OCI-LY7 (cell line): ENCODE data around the gene EPHA5. TPM values are rescaled to one million over a fixed set of nuclear protein-coding genes. Genes with fewer than 3 reads are reported as not detected.

Source experiments
- BruUV-seq: library from RNA; stranded (reverse); fragments of 400-500 nt; replicated peaks from 2 replicates; lab custom pipeline; 2021; lab: Mats Ljungman, UMichigan
- CTCF ChIA-PET: fragments of 300-600 bp; sonication (Branson Sonifier 250); formaldehyde crosslinking; loops from one replicate; lab custom pipeline; 2022; ENCODE audit warnings: antibody characterized with exemption; ENCODE audit not compliant: unreplicated experiment; lab: Charles Lee
- POLR2A ChIA-PET: fragments of 300-600 bp; sonication (Branson Sonifier 250); formaldehyde crosslinking; loops from one replicate; lab custom pipeline; 2022; ENCODE audit warnings: antibody characterized with exemption; lab: Charles Lee
- DNase-seq: peaks from one replicate; pipeline ENCODE4 v3.0.0-alpha.2; 2015; ENCODE audit warnings: low spot score
- H2AFZ ChIP-seq: fragments of 200-600 bp; sonication (generic), shearing (Covaris generic); 2 replicates; pipeline ENCODE4 v1.6.1; 2014; ENCODE audit warnings: mild to moderate bottlenecking, antibody characterized with exemption, low read length, moderate library complexity
- H3K27ac ChIP-seq: fragments of 200-600 bp; sonication (generic); 2 replicates; pipeline ENCODE4 v1.5.1; 2014; ENCODE audit warnings: mixed run types, low read depth, mild to moderate bottlenecking, moderate library complexity, low read length, inconsistent platforms; ENCODE audit not compliant: poor library complexity, severe bottlenecking
- H3K36me3 ChIP-seq: fragments of 200-600 bp; sonication (generic); 2 replicates; pipeline ENCODE4 v1.6.1; 2014; ENCODE audit warnings: mild to moderate bottlenecking, antibody characterized with exemption, low read length, moderate library complexity, mixed read lengths; ENCODE audit not compliant: insufficient read depth
- H3K4me1 ChIP-seq: fragments of 200-600 bp; sonication (generic); 2 replicates; pipeline ENCODE4 v1.5.1; 2014; ENCODE audit warnings: mild to moderate bottlenecking, low read length; ENCODE audit not compliant: insufficient read depth, poor library complexity, severe bottlenecking
- H3K4me2 ChIP-seq: fragments of 200-600 bp; sonication (generic); 2 replicates; pipeline ENCODE4 v1.6.1; 2014; ENCODE audit warnings: mild to moderate bottlenecking, low read length
- H3K4me3 ChIP-seq: fragments of 200-600 bp; sonication (generic); 2 replicates; pipeline ENCODE4 v1.5.1; 2014; ENCODE audit warnings: mild to moderate bottlenecking, low read depth, low read length; ENCODE audit not compliant: poor library complexity, severe bottlenecking
- H3K79me2 ChIP-seq: fragments of 200-600 bp; sonication (generic); 2 replicates; pipeline ENCODE4 v1.6.1; 2016; ENCODE audit warnings: low read depth, mild to moderate bottlenecking, low read length, moderate library complexity, mixed read lengths; ENCODE audit not compliant: insufficient read depth
- H3K9me2 ChIP-seq: fragments of 200-600 bp; sonication (generic); 2 replicates; pipeline ENCODE4 v1.6.1; 2016; ENCODE audit warnings: mild to moderate bottlenecking, low read length, mixed read lengths; ENCODE audit not compliant: insufficient read depth
- H3K9me3 ChIP-seq: fragments of 200-600 bp; sonication (generic); 2 replicates; pipeline ENCODE4 v1.6.1; 2014; ENCODE audit warnings: mild to moderate bottlenecking, mixed run types, low read length, mixed read lengths
- H4K20me1 ChIP-seq: fragments of 200-600 bp; sonication (generic); 2 replicates; pipeline ENCODE4 v1.6.1; 2014; ENCODE audit warnings: mild to moderate bottlenecking, antibody characterized with exemption, low read length, moderate library complexity, mixed read lengths; ENCODE audit not compliant: insufficient read depth
- CTCF ChIP-seq: fragments of 200-600 bp; sonication (generic); conservative IDR thresholded peaks from 2 replicates; pipeline ENCODE4 v1.5.1; 2014; ENCODE audit warnings: mild to moderate bottlenecking, antibody characterized with exemption, low read length, moderate library complexity, mixed read lengths
- EZH2phosphoT487 ChIP-seq: fragments of 200-600 bp; sonication (generic); IDR thresholded peaks from 2 replicates; pipeline ENCODE4 v1.6.1; 2018; ENCODE audit warnings: low read depth, borderline replicate concordance, mild to moderate bottlenecking, mixed run types, antibody characterized with exemption, low read length, moderate library complexity, mixed read lengths
- intact Hi-C: fragments of 100-400 bp; cut with micrococcal nuclease; formaldehyde crosslinking; loops from one replicate; pipeline ENCODE4 v1.10.0; 2022; ENCODE audit not compliant: unreplicated experiment
- total RNA-seq, 2 experiments: library from RNA; depleted of rRNA in 1 of 2; stranded (reverse); fragments of >200 nt in 1 of 2; shearing (Covaris generic) in 1 of 2; gene quantifications; 2 replicates each; pipeline ENCODE4 v1.2.3, GENCODE V29; 2014 to 2022

Gene EPHA5
- total RNA-seq, 2 experiments from 2014 or later = not detected

- TF ChIP-seq CTCF (no peak), EZH2phosphoT487 (no peak)
- no peaks in the 10 kb centered on the region for H3K4me1 ChIP-seq
- no peak overlapping the region for H3K4me2 ChIP-seq
- H3K4me3 ChIP-seq = no peak overlapping the region
- no TSS peak for BruUV-seq
- ChIA-PET POLR2A (interaction anchor here (0.6 kb wide), 1 partner anchor 1353 kb away, joined by 4 read pairs; no protein-coding TSS in a partner anchor), CTCF (no interaction called here)
- no peaks in the 10 kb centered on the region for H3K9me3 ChIP-seq
- no peak overlapping the region for H2AFZ ChIP-seq
- intact Hi-C loops = no loop called here
- H3K79me2 ChIP-seq = no peaks in the 10 kb centered on the region
- DNase-seq = no peak
- H3K9me2 ChIP-seq = no peaks in the 10 kb centered on the region
- H4K20me1 ChIP-seq = no peaks in the 10 kb centered on the region
- no peak overlapping the region for H3K27ac ChIP-seq
- no peaks in the 10 kb centered on the region for H3K36me3 ChIP-seq
Measured at GRCh38 chr4:65472531-65472930, 197.8 kb downstream of the EPHA5 start.

GRCh38 chr4:65467068-65467680 lies 203.1 kb downstream of the EPHA5 start:
- ChIA-PET POLR2A (no interaction called here), CTCF (no interaction called here)
- no peaks in the 10 kb centered on the region for H3K79me2 ChIP-seq
- no peaks in the 10 kb centered on the region for H3K9me2 ChIP-seq
- no peak overlapping the region for H3K27ac ChIP-seq
- H2AFZ ChIP-seq = no peak overlapping the region
- DNase-seq = no peak
- no peak overlapping the region for H3K4me3 ChIP-seq
- no peaks in the 10 kb centered on the region for H4K20me1 ChIP-seq
- no peaks in the 10 kb centered on the region for H3K4me1 ChIP-seq
- no peaks in the 10 kb centered on the region for H3K36me3 ChIP-seq
- BruUV-seq = no TSS peak
- intact Hi-C loops = no loop called here
- TF ChIP-seq EZH2phosphoT487 = no peak
- no peak for TF ChIP-seq CTCF
- H3K9me3 ChIP-seq = no peaks in the 10 kb centered on the region
- no peak overlapping the region for H3K4me2 ChIP-seq

DNA sequence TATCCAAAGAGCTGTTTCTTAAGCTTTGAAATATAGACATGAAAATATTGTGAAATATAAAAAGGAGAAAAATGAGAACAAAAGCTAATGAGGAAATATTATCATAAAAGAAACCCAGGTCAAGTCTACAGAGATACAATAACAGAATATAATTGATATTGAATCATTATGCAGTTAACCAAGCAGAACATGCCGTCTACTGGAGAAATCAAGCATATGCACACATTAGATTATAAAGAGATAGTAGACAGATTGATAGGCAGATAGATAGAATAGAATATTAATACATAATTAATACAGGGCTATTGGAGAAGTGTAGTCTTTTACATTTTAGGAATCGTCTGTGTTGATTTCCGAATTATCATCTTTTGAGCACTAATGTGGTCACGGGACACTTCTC lies 208.5 kb downstream of the EPHA5 start:
- Histone ChIP-seq H3K9me2 (no peaks in the 10 kb centered on the region), H2AFZ (no peak overlapping the region), H3K4me2 (no peak overlapping the region), H4K20me1 (no peaks in the 10 kb centered on the region), H3K9me3 (no peaks in the 10 kb centered on the region), H3K27ac (no peak overlapping the region), H3K36me3 (no peaks in the 10 kb centered on the region), H3K4me3 (no peak overlapping the region), H3K4me1 (no peaks in the 10 kb centered on the region), H3K79me2 (no peaks in the 10 kb centered on the region)
- intact Hi-C loops = no loop called here
- TF ChIP-seq CTCF = no peak
- TF ChIP-seq EZH2phosphoT487 = no peak
- no TSS peak for BruUV-seq
- ChIA-PET CTCF (no interaction called here), POLR2A (no interaction called here)
- DNase-seq = no peak
